G401.6 (cell line): Measurements from ENCODE around the gene RECK.
"Not testable (repeated sequence)": the region's sequence is repeated elsewhere in the genome, so short reads cannot be mapped to it uniquely, and the experiment has no call there.

Source experiments
- FAIRE-seq: peaks from 2 replicates; lab custom pipeline; 2012; peaks lifted over from hg19 to GRCh38; lab: Jason Lieb, UNC

RECK gene

GRCh38 chr9:36036780-36037548 is at the start of gene RECK:
Gene RECK (plus strand): TSS chr9:36036913. CDS start chr9:36036999, 86 bp downstream.
- FAIRE-seq = no peak

- no peak for FAIRE-seq
These were observed 46.6 kb upstream of the RECK start for GRCh38 chr9:35990155-35990554.

- FAIRE-seq = not testable (repeated sequence)
These were observed 43.6 kb upstream of the RECK start for GRCh38 chr9:35993136-35993535.

- FAIRE-seq = no peak
These were observed 42.6 kb upstream of the RECK start for GRCh38 chr9:35993976-35994720.

- FAIRE-seq = no peak
These were observed 41.8 kb upstream of the RECK start for GRCh38 chr9:35994959-35995358.

- FAIRE-seq = no peak
These were observed 40.2 kb upstream of the RECK start for GRCh38 chr9:35996358-35996970.

- not testable (repeated sequence) for FAIRE-seq
These were observed 39.7 kb upstream of the RECK start for GRCh38 chr9:35997016-35997415.

- FAIRE-seq = no peak
These were observed 38.4 kb upstream of the RECK start for GRCh38 chr9:35998333-35998732.

- FAIRE-seq = no peak
These were observed 30.8 kb upstream of the RECK start for GRCh38 chr9:36005891-36006290.

GRCh38 chr9:36006549-36007315 is 30.0 kb upstream of the RECK start:
- no peak for FAIRE-seq

GRCh38 chr9:36007316-36007708 is 29.4 kb upstream of the RECK start:
- no peak for FAIRE-seq

GRCh38 chr9:36007852-36008251 is 28.9 kb upstream of the RECK start:
- no peak for FAIRE-seq

GRCh38 chr9:36008774-36009300 is 27.9 kb upstream of the RECK start:
- FAIRE-seq = peak; percentile 83

- FAIRE-seq = no peak
These were observed 25.3 kb upstream of the RECK start for GRCh38 chr9:36011379-36011778.

- no peak for FAIRE-seq
These were observed 19.4 kb upstream of the RECK start for GRCh38 chr9:36017278-36017677.

GRCh38 chr9:36018129-36018528 is 18.6 kb upstream of the RECK start:
- no peak for FAIRE-seq

GRCh38 chr9:36018891-36019720 is 17.6 kb upstream of the RECK start:
- FAIRE-seq = no peak

GRCh38 chr9:36021968-36022367 is 14.7 kb upstream of the RECK start:
- FAIRE-seq = no peak

GRCh38 chr9:36023260-36024048 is 13.3 kb upstream of the RECK start:
- FAIRE-seq = peak; percentile 91

- no peak for FAIRE-seq
These were observed 11.0 kb upstream of the RECK start for GRCh38 chr9:36025746-36026145.
